ENCODE data around the gene TIAM2. TPM values are rescaled to one million over a fixed set of nuclear protein-coding genes. Genes with fewer than 3 reads are reported as not detected.
A peak's percentile ranks its signal among the peaks of the same experiment; 100 is the strongest.

TIAM2 gene
- total and polyA plus RNA-seq, 10 of the 15 experiments (the other 5 are each of a cell fraction or from before 2014, with no cell fraction given), result 1.1 to 10.5 (median 2.3) TPM

DNA sequence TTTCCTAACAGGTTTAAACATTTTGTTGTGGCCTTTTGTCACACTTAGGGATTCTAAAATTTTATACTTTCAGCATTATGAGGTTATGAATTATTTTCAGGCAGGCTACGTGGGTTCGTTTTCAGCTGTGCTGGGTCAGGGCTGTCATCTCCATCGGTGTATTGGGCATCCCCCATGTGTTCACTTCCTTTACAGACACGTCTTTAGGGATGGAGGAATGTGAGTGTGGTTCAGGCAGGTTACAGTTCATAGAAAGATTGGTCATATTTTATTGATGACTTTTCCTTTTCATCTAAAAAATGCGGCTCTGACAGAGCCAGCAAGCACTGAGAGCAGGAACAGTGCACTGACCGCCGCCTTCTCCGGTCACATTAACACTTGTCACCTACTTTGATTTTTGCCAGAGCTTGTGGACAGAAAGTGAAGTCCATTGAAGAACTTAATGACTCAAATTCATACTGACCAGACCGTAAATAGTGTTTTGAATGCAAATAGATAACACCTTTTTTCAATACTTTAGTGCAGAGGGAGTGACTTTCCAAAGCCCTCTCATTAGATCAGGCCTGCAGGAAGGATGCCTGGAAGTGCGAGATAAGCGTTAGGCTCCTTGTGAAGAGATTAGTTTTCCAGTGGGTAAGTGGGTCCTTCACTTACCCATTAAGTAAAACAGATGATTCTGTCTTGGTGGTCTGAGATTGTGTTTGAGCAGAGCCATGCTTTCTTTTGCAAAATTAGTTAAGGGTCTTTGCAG is 113.1 kb downstream of the TIAM2 start:
- POLR2A ChIA-PET, result interaction anchor here (0.5 to 0.6 kb wide), 5 partner anchors 44 to 1551 kb away, joined by 3 to 6 read pairs (median 5); no protein-coding TSS in a partner anchor
- DNase-seq (ENCODE audit: low read depth, low spot score) (no peak), ATAC-seq (peak; percentile 21; the same call in 2 of the 3 replicates), FAIRE-seq (no peak)
- RAD21 ChIA-PET (ENCODE audit: unreplicated experiment), result interaction anchor here (1.1 kb wide), 1 partner anchor 8 kb away, joined by 3 read pairs; no protein-coding TSS in a partner anchor
- SMC1A ChIA-PET (ENCODE audit: uncharacterized antibody, unreplicated experiment), result interaction anchor here (0.7 to 1.5 kb wide), 2 partner anchors 8 to 28 kb away, joined by 3 to 6 read pairs; no protein-coding TSS in a partner anchor
- Histone ChIP-seq H3K27ac (ENCODE audit: control insufficient read depth, insufficient read depth) (no peak overlapping the region), H3K79me2 (ENCODE audit: control insufficient read depth, insufficient read depth, low read length) (no peaks in the 10 kb centered on the region), H3K36me3 (ENCODE audit: control insufficient read depth in 2 of 2, insufficient read depth in 2 of 2, low read length in 1 of 2) (no peaks in the 10 kb centered on the region), H4K20me1 (ENCODE audit: control insufficient read depth, insufficient read depth) (no peaks in the 10 kb centered on the region), H3K4me1 (ENCODE audit: control insufficient read depth, insufficient read depth, low read length) (no peaks in the 10 kb centered on the region), H3K4me2 (ENCODE audit: control insufficient read depth, insufficient read depth) (no peak overlapping the region), H3K27me3 (replicated peaks in 1 of 2; ENCODE audit: control insufficient read depth in 2 of 2, insufficient read depth in 2 of 2, low read length in 1 of 2) (peaks cover 3% of the 10 kb centered on the region in 2 experiments; a peak in 3 of 4 replicates), H3K9me3 (replicated peaks; ENCODE audit: control insufficient read depth, insufficient read depth, low read length) (no peaks in the 10 kb centered on the region), H3K9ac (ENCODE audit: control insufficient read depth, insufficient read depth, low read length) (no peak overlapping the region), H2AFZ (ENCODE audit: control insufficient read depth, low read depth, low read length) (no peak overlapping the region), H3K4me3 (no peak overlapping the region)
- TF ChIP-seq JUND (IDR thresholded peaks at IDR 0.05; ENCODE audit: low read depth, low read length) (no peak), NFYB (IDR thresholded peaks at IDR 0.05; ENCODE audit: insufficient read depth, low read depth, low read length) (no peak), ETV6 (conservative IDR thresholded peaks at IDR 0.05 in 1 of 2, IDR thresholded peaks at IDR 0.05 in 1 of 2; ENCODE audit: borderline replicate concordance in 1 of 2, low read depth in 1 of 2) (no peak), ATF2 (IDR thresholded peaks at IDR 0.05; ENCODE audit: low read length) (no peak), KDM1A (IDR thresholded peaks at IDR 0.05; ENCODE audit: borderline replicate concordance) (no peak), E2F8 (IDR thresholded peaks at IDR 0.05; ENCODE audit: low read depth, partially characterized antibody) (no peak), YBX1 (IDR thresholded peaks at IDR 0.05) (no peak), DPF2 (IDR thresholded peaks at IDR 0.05) (no peak)
- TF ChIP-seq, protein P1, sequence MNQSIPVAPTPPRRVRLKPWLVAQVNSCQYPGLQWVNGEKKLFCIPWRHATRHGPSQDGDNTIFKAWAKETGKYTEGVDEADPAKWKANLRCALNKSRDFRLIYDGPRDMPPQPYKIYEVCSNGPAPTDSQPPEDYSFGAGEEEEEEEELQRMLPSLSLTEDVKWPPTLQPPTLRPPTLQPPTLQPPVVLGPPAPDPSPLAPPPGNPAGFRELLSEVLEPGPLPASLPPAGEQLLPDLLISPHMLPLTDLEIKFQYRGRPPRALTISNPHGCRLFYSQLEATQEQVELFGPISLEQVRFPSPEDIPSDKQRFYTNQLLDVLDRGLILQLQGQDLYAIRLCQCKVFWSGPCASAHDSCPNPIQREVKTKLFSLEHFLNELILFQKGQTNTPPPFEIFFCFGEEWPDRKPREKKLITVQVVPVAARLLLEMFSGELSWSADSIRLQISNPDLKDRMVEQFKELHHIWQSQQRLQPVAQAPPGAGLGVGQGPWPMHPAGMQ (IDR thresholded peaks at IDR 0.05; ENCODE audit: borderline replicate concordance), result no peak
- 65% methylated on average over 11 of the region's 11 CpGs for WGBS (ENCODE audit: insufficient coverage, insufficient replicate concordance, low lambda C conversion rate, missing lambda C conversion rate)
- CTCF ChIA-PET, result interaction anchor here (0.6 to 1.2 kb wide), 2 partner anchors 22 to 64 kb away, joined by 3 read pairs; no protein-coding TSS in a partner anchor
- no TSS peak for BruUV-seq (replicated peaks)
- in situ Hi-C loops (cut with MboI), result no loop called here
- intact Hi-C loops (cut with micrococcal nuclease; ENCODE audit: unreplicated experiment), result no loop called here

Data from GM12878 (cell line).